ENCODE results near the gene PNMA8A.

PNMA8A gene

GRCh38 chr19:46460981-46461380, 10.4 kb downstream of the PNMA8A start:
- no peaks in the 10 kb centered on the region for H3K9me3 ChIP-seq (ENCODE audit: insufficient read depth, low read length)
- H3K36me3 ChIP-seq (replicated peaks; ENCODE audit: low read depth, low read length) = no peaks in the 10 kb centered on the region
- no peak overlapping the region for H3K9ac ChIP-seq (ENCODE audit: low read length)
- no peak for TF ChIP-seq CTCF (IDR thresholded peaks at IDR 0.05; ENCODE audit: low read depth, low read length)
- TF ChIP-seq EZH2phosphoT487 (IDR thresholded peaks at IDR 0.05; ENCODE audit: low read depth) = no peak
- no peaks in the 10 kb centered on the region for H3K79me2 ChIP-seq (ENCODE audit: low read length)
- 0 out of 2 replicates have a peak, but pooled peaks cover 5% of the 10 kb centered on the region for H3K27me3 ChIP-seq (ENCODE audit: low read depth, low read length)
- no peak overlapping the region for H3K4me2 ChIP-seq (ENCODE audit: low read length)
- H3K27ac ChIP-seq (ENCODE audit: low read length) = no peak overlapping the region
- H3K4me3 ChIP-seq (ENCODE audit: low read length) = no peak overlapping the region
- peaks cover 21% of the 10 kb centered on the region for H3K4me1 ChIP-seq (ENCODE audit: low read length)
- H2AFZ ChIP-seq (ENCODE audit: low read depth, low read length) = no peak overlapping the region
- H4K20me1 ChIP-seq (ENCODE audit: insufficient read depth, low read length) = no peaks in the 10 kb centered on the region

GRCh38 chr19:46460055-46460454, 11.3 kb downstream of the PNMA8A start:
- Histone ChIP-seq H3K4me2 (ENCODE audit: low read length) (no peak overlapping the region), H3K79me2 (ENCODE audit: low read length) (no peaks in the 10 kb centered on the region), H3K36me3 (replicated peaks; ENCODE audit: low read depth, low read length) (no peaks in the 10 kb centered on the region), H3K27ac (ENCODE audit: low read length) (no peak overlapping the region), H3K9ac (ENCODE audit: low read length) (no peak overlapping the region), H4K20me1 (ENCODE audit: insufficient read depth, low read length) (no peaks in the 10 kb centered on the region), H3K27me3 (ENCODE audit: low read depth, low read length) (0 out of 2 replicates have a peak, but pooled peaks cover 5% of the 10 kb centered on the region), H3K4me3 (ENCODE audit: low read length) (no peak overlapping the region), H2AFZ (ENCODE audit: low read depth, low read length) (no peak overlapping the region), H3K9me3 (ENCODE audit: insufficient read depth, low read length) (no peaks in the 10 kb centered on the region), H3K4me1 (ENCODE audit: low read length) (peaks cover 12% of the 10 kb centered on the region)
- TF ChIP-seq CTCF (IDR thresholded peaks at IDR 0.05; ENCODE audit: low read depth, low read length) (no peak), EZH2phosphoT487 (IDR thresholded peaks at IDR 0.05; ENCODE audit: low read depth) (no peak)

- Histone ChIP-seq H3K9ac (ENCODE audit: low read length) (no peak overlapping the region), H4K20me1 (ENCODE audit: insufficient read depth, low read length) (no peaks in the 10 kb centered on the region), H2AFZ (ENCODE audit: low read depth, low read length) (no peak overlapping the region), H3K4me2 (ENCODE audit: low read length) (no peak overlapping the region), H3K36me3 (replicated peaks; ENCODE audit: low read depth, low read length) (no peaks in the 10 kb centered on the region), H3K79me2 (ENCODE audit: low read length) (no peaks in the 10 kb centered on the region), H3K9me3 (ENCODE audit: insufficient read depth, low read length) (no peaks in the 10 kb centered on the region), H3K27ac (ENCODE audit: low read length) (no peak overlapping the region), H3K27me3 (ENCODE audit: low read depth, low read length) (peaks cover 9% of the 10 kb centered on the region), H3K4me3 (ENCODE audit: low read length) (no peak overlapping the region), H3K4me1 (ENCODE audit: low read length) (no peaks in the 10 kb centered on the region)
- TF ChIP-seq EZH2phosphoT487 (IDR thresholded peaks at IDR 0.05; ENCODE audit: low read depth) (no peak), CTCF (IDR thresholded peaks at IDR 0.05; ENCODE audit: low read depth, low read length) (no peak)
Measured at GRCh38 chr19:46456930-46457329, 14.4 kb downstream of the PNMA8A start.

- no peak overlapping the region for H2AFZ ChIP-seq (ENCODE audit: low read depth, low read length)
- no peak overlapping the region for H3K27ac ChIP-seq (ENCODE audit: low read length)
- H3K9ac ChIP-seq (ENCODE audit: low read length) = no peak overlapping the region
- peaks cover 11% of the 10 kb centered on the region for H3K27me3 ChIP-seq (ENCODE audit: low read depth, low read length)
- no peaks in the 10 kb centered on the region for H3K79me2 ChIP-seq (ENCODE audit: low read length)
- peaks cover 5% of the 10 kb centered on the region; the same call in 1 of the 2 replicates for H3K9me3 ChIP-seq (ENCODE audit: insufficient read depth, low read length)
- no peaks in the 10 kb centered on the region for H4K20me1 ChIP-seq (ENCODE audit: insufficient read depth, low read length)
- no peaks in the 10 kb centered on the region for H3K4me1 ChIP-seq (ENCODE audit: low read length)
- H3K36me3 ChIP-seq (replicated peaks; ENCODE audit: low read depth, low read length) = no peaks in the 10 kb centered on the region
- no peak overlapping the region for H3K4me2 ChIP-seq (ENCODE audit: low read length)
- H3K4me3 ChIP-seq (ENCODE audit: low read length) = no peak overlapping the region
- TF ChIP-seq EZH2phosphoT487 (IDR thresholded peaks at IDR 0.05; ENCODE audit: low read depth) (no peak), CTCF (IDR thresholded peaks at IDR 0.05; ENCODE audit: low read depth, low read length) (no peak)
Measured at GRCh38 chr19:46454244-46454643, 17.1 kb downstream of the PNMA8A start.

Measured in OCI-LY3 (cell line).